Non-pigmented ciliary epithelial cell (primary cell): ENCODE data around the gene TMC8.
"Not testable (repeated sequence)": the region's sequence is repeated elsewhere in the genome, so short reads cannot be mapped to it uniquely, and the experiment has no call there.

Experiments
- DNase-seq: peaks from one replicate; pipeline ENCODE4 v3.0.0-alpha.2; 2010; ENCODE audit warnings: low read depth

TMC8 gene

GRCh38 chr17:78130437-78131101 is at the start of gene TMC8:
Gene TMC8 (plus strand): TSS chr17:78130771. CDS start chr17:78131589, 818 bp downstream.
- no peak for DNase-seq

- DNase-seq: no peak
Observed at GRCh38 chr17:78081551-78081950, 49.0 kb upstream of the TMC8 start.

GRCh38 chr17:78082355-78082872 is 48.2 kb upstream of the TMC8 start:
- not testable (repeated sequence) for DNase-seq

GRCh38 chr17:78082988-78083387 is 47.6 kb upstream of the TMC8 start:
- DNase-seq: no peak

- DNase-seq: no peak
Observed at GRCh38 chr17:78086740-78087139, 43.8 kb upstream of the TMC8 start.

GRCh38 chr17:78088529-78088928 is 42.0 kb upstream of the TMC8 start:
- DNase-seq: no peak

GRCh38 chr17:78089576-78090281 is 40.8 kb upstream of the TMC8 start:
- no peak for DNase-seq

- DNase-seq: no peak
Observed at GRCh38 chr17:78092794-78093324, 37.7 kb upstream of the TMC8 start.

GRCh38 chr17:78095035-78095434 is 35.5 kb upstream of the TMC8 start:
- no peak for DNase-seq

- DNase-seq: no peak
Observed at GRCh38 chr17:78096093-78096492, 34.5 kb upstream of the TMC8 start.

GRCh38 chr17:78101112-78101511 is 29.5 kb upstream of the TMC8 start:
- DNase-seq: no peak

- DNase-seq: no peak
Observed at GRCh38 chr17:78101542-78101941, 29.0 kb upstream of the TMC8 start.

GRCh38 chr17:78103311-78103710 is 27.3 kb upstream of the TMC8 start:
- no peak for DNase-seq

GRCh38 chr17:78104540-78104941 is 26.0 kb upstream of the TMC8 start:
- no peak for DNase-seq

- DNase-seq: no peak
Observed at GRCh38 chr17:78105101-78105500, 25.5 kb upstream of the TMC8 start.

- DNase-seq: no peak
Observed at GRCh38 chr17:78105551-78105950, 25.0 kb upstream of the TMC8 start.

- no peak for DNase-seq
Observed at GRCh38 chr17:78106211-78106610, 24.4 kb upstream of the TMC8 start.

GRCh38 chr17:78107457-78107856 is 23.1 kb upstream of the TMC8 start:
- DNase-seq: peak; percentile 17

- no peak for DNase-seq
Observed at GRCh38 chr17:78107976-78108725, 22.4 kb upstream of the TMC8 start.

- DNase-seq: no peak
Observed at GRCh38 chr17:78108726-78109488, 21.7 kb upstream of the TMC8 start.

GRCh38 chr17:78109489-78109761 is 21.1 kb upstream of the TMC8 start:
- DNase-seq: no peak
